Heart left ventricle (tissue), 16 donors: ENCODE results near the gene LMNTD2. TPM values are rescaled to one million over a fixed set of nuclear protein-coding genes. Genes with fewer than 3 reads are reported as not detected.

ENCODE experiments used
- ATAC-seq, 4 donors: fragments of 200-7000 bp; cut with Tn5 transposase; one replicate each; pipeline ENCODE4 v1.9.1; 2020 to 2022; ENCODE audit warnings: moderate library complexity in 4 of 4, mild to moderate bottlenecking in 3 of 4, moderate number of reproducible peaks in 1 of 4
- DNase-seq, 5 donors: peaks; one replicate each; pipeline ENCODE4 v3.0.0-alpha.2; 2020
- H3K27ac ChIP-seq, 12 donors: fragments of 200-600 bp; sonication (generic) in 4 of 12; one replicate each; pipeline versions ENCODE4 v1.5.0 to v1.8.0; 2016 to 2022; ENCODE audit warnings: mild to moderate bottlenecking in 2 of 12
- H3K27me3 ChIP-seq, 9 donors: fragments of 200-600 bp; sonication (generic) in 2 of 9; one replicate each; pipeline versions ENCODE4 v1.5.1 to v1.8.0; 2016 to 2022; ENCODE audit warnings: mild to moderate bottlenecking in 3 of 9
- H3K36me3 ChIP-seq, 9 donors: fragments of 200-600 bp; sonication (generic) in 2 of 9; one replicate each; pipeline versions ENCODE4 v1.5.0 to v1.8.0; 2018 to 2022; ENCODE audit warnings: mild to moderate bottlenecking in 2 of 9
- H3K4me1 ChIP-seq, 12 donors: fragments of 200-600 bp; sonication (generic) in 4 of 12; one replicate each; pipeline versions ENCODE4 v1.5.0 to v1.8.0; 2016 to 2022; ENCODE audit warnings: mild to moderate bottlenecking in 3 of 12
- H3K4me3 ChIP-seq, 12 donors: fragments of 200-600 bp; sonication (generic) in 4 of 12; one replicate each; pipeline versions ENCODE4 v1.5.0 to v1.8.0; 2017 to 2022; ENCODE audit warnings: mild to moderate bottlenecking in 9 of 12, moderate library complexity in 4 of 12
- H3K9me3 ChIP-seq, 12 donors: fragments of 200-600 bp; sonication (generic) in 4 of 12; one replicate each; pipeline versions ENCODE4 v1.5.0 to v1.8.0; 2016 to 2022; ENCODE audit warnings: mild to moderate bottlenecking in 1 of 12
- CTCF ChIP-seq, 12 donors: fragments of 200-600 bp; sonication (generic) in 4 of 12; IDR thresholded peaks; one replicate each; pipeline versions ENCODE4 v1.5.0 to v1.8.0; 2018 to 2022; ENCODE audit warnings: antibody characterized with exemption in 12 of 12, mild to moderate bottlenecking in 5 of 12
- POLR2A ChIP-seq, 2 donors: fragments of 450-650 bp; IDR thresholded peaks; one replicate each; pipeline ENCODE4 v1.6.1; 2017; ENCODE audit warnings: antibody characterized with exemption in 2 of 2, mild to moderate bottlenecking in 2 of 2, moderate library complexity in 2 of 2
- WGBS, 4 donors: extraction: QIAGEN DNeasy Blood & Tissue Kit in 2 of 4; methylation state at CpG; one replicate each; pipeline versions ENCODE4 v1.1.5 to v1.1.7; 2013 to 2018; 5-methylcytosine and 5-hydroxymethylcytosine counted together
- intact Hi-C, 10 donors: fragments of 100-400 bp; cut with DNase I; formaldehyde crosslinking; loops; one replicate each; pipeline versions ENCODE4 v1.11.1 to v1.14.2; 2022
- polyA plus RNA-seq, 2 donors: library from polyadenylated mRNA; stranded (reverse); fragments of 200-250 nt; gene quantifications; one replicate each; pipeline ENCODE4 v1.2.3, GENCODE V29; 2013
- total RNA-seq, 9 donors: library from RNA; depleted of rRNA in 2 of 9; stranded (reverse); fragments of >200 nt in 2 of 9; fragmentation: NEBNext Ultra II Directional in 3 of 9; extraction: Animal tissue kit (Norgen Biotek cat#: 25700) in 3 of 9; gene quantifications; one replicate each; pipeline versions ENCODE4 v1.1.0 to v1.2.4, GENCODE V29; 2016 to 2023
- donor health status: ischemic (EF 13 %, LVEDD 7.1; RV severe dilation, severe dysfunction).
- donor health status: healthy with polysubstance abuse.
- donor health status: DM: no; HTN: yes; CAD: no.
- donor health status: DM: no; HTN: no; CAD: no.
- donor health status: ischemic (EF 25% LVEDD 6.9; RV normal size, moderate dysfunction).
- donor health status: ischemic (EF 25% LVEDD 5.7; RV mildly dilated, moderate dysfunction).
- donor health status: healthy.
- donor health status: DM: yes; HTN: yes; CAD: no.
- donor health status: ischemic (EF 35%, LVEDD 5.7; RV mildly dilated, moderate dysfunction).
- donor health status: nonischemic (EF 11% LVEDD 7.7; RV severe dilation, severe dysfunction).
- donor health status: DM: yes; HTN: yes; CAD: no.
- donor health status: PGD.
- donor health status: ischemic (EF 29% LVEDD 5.4; RV normal size, mild dysfunction).
- donor health status: nonischemic (EF 23%, LVEDD 6.1; RV moderate dilation, normal function).

LMNTD2 gene
- total and polyA plus RNA-seq, 11 donors: 0.10 to 1.6 (median 0.36) TPM; not detected in 2

GRCh38 chr11:548700-549603, 11.6 kb downstream of the LMNTD2 start:
- H3K4me3 ChIP-seq: no peak overlapping the region
- H3K27ac ChIP-seq: no peak overlapping the region
- H3K4me1 ChIP-seq: no peaks in the 10 kb centered on the region
- ATAC-seq (no peak), DNase-seq (peak in 1 of 5 donors; percentile 16)
- peaks cover under 1 to 33% (median 13%) of the 10 kb centered on the region in 9 donors for H3K27me3 ChIP-seq
- intact Hi-C loops: no loop called here
- no peaks in the 10 kb centered on the region for H3K9me3 ChIP-seq
- H3K36me3 ChIP-seq: no peaks in the 10 kb centered on the region
- WGBS, 4 donors: 74 to 87% (median 80%) methylated on average over 25 to 32 of the region's 32 CpGs
- TF ChIP-seq CTCF (IDR thresholded peaks at IDR 0.05) (no peak), POLR2A (IDR thresholded peaks at IDR 0.05) (no peak)

- H3K4me3 ChIP-seq: no peak overlapping the region
- intact Hi-C loops: no loop called here
- H3K27me3 ChIP-seq: peaks cover 0 to 3% (median 0%) of the 10 kb centered on the region in 9 donors
- H3K4me1 ChIP-seq: no peaks in the 10 kb centered on the region
- ATAC-seq (no peak), DNase-seq (peak in 2 of 5 donors; percentile 7 to 49)
- no peaks in the 10 kb centered on the region for H3K9me3 ChIP-seq
- no peak for TF ChIP-seq POLR2A (IDR thresholded peaks at IDR 0.05)
- no peak for TF ChIP-seq CTCF (IDR thresholded peaks at IDR 0.05)
- H3K36me3 ChIP-seq: no peaks in the 10 kb centered on the region
- WGBS, 4 donors: 73 to 85% (median 81%) methylated on average over 6 to 11 of the region's 11 CpGs
- no peak overlapping the region for H3K27ac ChIP-seq
These were observed 15.4 kb downstream of the LMNTD2 start for GRCh38 chr11:545171-545570.

- no peak for TF ChIP-seq POLR2A (IDR thresholded peaks at IDR 0.05)
- TF ChIP-seq CTCF (IDR thresholded peaks at IDR 0.05): no peak
- intact Hi-C loops: no loop called here
- no peak overlapping the region for H3K27ac ChIP-seq
- WGBS, 4 donors: 76 to 90% (median 84%) methylated on average over 2 to 5 of the region's 5 CpGs
- H3K36me3 ChIP-seq: no peaks in the 10 kb centered on the region
- ATAC-seq (peak in 1 of 4 donors; percentile 6), DNase-seq (peak in 1 of 5 donors; percentile 14)
- H3K4me1 ChIP-seq: no peaks in the 10 kb centered on the region
- H3K27me3 ChIP-seq: no peaks in the 10 kb centered on the region
- H3K4me3 ChIP-seq: no peak overlapping the region
- no peaks in the 10 kb centered on the region for H3K9me3 ChIP-seq
These were observed 15.7 kb downstream of the LMNTD2 start for GRCh38 chr11:544817-545166.

GRCh38 chr11:541433-541885, 19.1 kb downstream of the LMNTD2 start:
- TF ChIP-seq CTCF (IDR thresholded peaks at IDR 0.05) (no peak), POLR2A (IDR thresholded peaks at IDR 0.05) (no peak)
- H3K36me3 ChIP-seq: no peaks in the 10 kb centered on the region
- no peak overlapping the region for H3K4me3 ChIP-seq
- no peaks in the 10 kb centered on the region for H3K9me3 ChIP-seq
- WGBS, 4 donors: 90 to 94% (median 91%) methylated on average over 19 to 20 of the region's 20 CpGs
- ATAC-seq: no peak
- H3K4me1 ChIP-seq: peaks cover 6 to 14% (median 12%) of the 10 kb centered on the region in 12 donors
- H3K27me3 ChIP-seq: peaks cover 3 to 19% (median 9%) of the 10 kb centered on the region in 9 donors
- no peak overlapping the region for H3K27ac ChIP-seq
- DNase-seq: peak in 1 of 5 donors; percentile 51
- intact Hi-C loops: no loop called here
